ENCODE data around the gene CYTH4.

The CYTH4 gene

DNA sequence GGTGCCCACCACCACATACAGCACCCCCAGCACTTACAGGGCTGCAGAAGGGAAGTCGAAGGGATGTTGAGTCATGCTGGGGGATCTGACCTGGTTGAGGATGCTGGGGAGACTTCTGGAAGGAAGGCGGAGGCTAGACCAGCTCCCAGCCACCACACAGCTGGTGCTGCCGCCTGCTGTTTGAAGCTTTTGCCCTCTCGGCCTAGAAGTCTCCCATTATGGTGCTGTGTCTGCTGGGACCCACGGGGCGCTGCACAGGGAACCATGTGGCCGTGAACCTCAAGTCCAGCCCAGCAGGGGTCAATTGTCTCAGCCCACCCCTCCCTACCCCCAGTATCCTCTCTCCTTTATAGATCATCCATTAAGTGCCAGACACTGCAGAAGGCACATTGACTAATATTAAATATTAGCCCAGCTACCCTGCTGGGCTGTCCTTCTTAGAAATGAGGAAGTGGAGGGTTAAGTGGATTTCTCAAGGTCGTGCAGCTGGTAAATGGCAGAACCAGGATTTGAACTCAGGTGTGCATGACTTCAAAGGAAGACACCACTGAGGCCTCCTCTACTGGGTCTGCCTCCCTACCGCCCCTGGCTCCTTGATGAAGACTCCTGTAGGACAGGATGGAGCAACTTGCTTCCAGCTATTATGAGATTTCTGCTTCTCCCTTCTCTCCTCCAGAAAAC is 49.7 kb downstream of the CYTH4 start:
- DNase-seq, result no peak

- no peak for DNase-seq
Measured at GRCh38 chr22:37333724-37334460, 51.6 kb downstream of the CYTH4 start.

GRCh38 chr22:37334461-37334858 is 52.2 kb downstream of the CYTH4 start:
- no peak for DNase-seq

- DNase-seq, result no peak
Measured at GRCh38 chr22:37334859-37335805, 52.8 kb downstream of the CYTH4 start.

DNA sequence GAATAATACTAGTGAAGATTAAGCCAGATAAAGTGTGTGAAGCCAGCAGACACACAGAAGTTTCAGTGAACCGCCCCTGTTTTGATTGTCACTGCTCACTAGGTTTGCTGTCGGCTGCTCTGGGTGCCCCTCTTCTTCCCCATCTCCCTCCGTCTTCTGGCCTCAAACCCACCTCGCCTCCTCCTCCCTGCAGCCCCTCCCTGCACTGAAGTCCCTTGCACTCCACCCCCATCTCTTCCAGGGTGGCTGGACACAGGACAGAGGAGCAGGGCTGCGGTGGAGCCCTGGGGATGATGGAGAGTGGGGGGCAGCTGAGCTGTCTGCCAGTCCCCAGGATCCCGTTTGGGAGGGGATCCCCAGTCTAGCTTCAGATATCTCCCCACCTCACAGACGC is 53.5 kb downstream of the CYTH4 start:
- no peak for DNase-seq

DNA sequence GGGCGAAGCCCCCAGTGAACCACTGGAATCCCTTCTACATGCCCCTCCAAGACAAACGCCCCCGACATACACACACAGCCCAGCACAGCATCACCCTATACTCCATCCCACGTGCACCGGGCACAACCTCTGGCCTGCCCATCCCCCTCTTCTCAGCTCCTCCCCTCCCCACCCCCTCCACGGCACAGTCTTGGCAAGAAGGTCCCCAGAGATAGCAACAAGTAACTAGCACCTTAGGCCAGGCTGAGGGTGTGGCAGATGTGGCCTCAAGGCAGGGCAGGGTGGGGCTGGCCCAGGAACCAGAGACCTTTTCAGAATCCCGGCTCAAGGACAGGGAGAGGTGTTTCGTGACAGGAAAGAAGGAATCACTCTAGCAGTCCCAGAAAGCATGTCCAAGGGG is 54.3 kb downstream of the CYTH4 start:
- no peak for DNase-seq

GRCh38 chr22:37337204-37337943 is 55.1 kb downstream of the CYTH4 start:
- no peak for DNase-seq

DNA sequence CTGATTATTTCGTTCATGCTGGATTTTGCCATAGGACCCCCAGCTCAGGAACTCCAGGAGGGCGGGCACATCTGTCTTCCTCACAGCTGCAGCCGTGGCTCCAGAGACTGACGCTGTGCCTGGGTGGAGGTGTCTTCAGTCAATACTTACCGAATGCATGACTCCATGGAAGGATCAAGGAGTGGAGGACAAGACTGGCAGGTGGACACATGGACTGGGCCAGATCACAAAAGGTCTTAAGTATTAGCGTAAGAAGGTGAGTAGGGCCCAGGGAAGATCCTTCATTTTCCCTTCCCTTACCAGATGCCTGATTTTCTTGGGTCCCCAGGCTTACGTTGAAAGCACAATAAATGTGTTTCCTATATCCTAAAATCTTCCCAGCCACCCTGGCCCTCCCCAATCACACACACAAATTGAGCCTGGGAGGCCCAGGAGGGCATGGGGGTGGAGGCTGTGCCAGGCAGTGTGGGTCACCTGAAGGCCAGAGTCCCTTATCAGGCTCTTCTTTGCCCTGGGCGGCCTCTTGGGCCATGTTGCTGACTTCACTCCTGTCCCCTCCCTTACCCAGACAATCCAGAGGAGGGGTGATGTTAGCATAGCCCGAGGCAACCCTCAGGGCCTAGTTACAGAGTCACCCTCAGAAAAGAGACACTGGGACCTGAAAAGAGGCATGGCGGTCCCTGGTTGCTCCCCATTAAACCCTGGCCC is 56.4 kb downstream of the CYTH4 start:
- no peak for DNase-seq

DNA sequence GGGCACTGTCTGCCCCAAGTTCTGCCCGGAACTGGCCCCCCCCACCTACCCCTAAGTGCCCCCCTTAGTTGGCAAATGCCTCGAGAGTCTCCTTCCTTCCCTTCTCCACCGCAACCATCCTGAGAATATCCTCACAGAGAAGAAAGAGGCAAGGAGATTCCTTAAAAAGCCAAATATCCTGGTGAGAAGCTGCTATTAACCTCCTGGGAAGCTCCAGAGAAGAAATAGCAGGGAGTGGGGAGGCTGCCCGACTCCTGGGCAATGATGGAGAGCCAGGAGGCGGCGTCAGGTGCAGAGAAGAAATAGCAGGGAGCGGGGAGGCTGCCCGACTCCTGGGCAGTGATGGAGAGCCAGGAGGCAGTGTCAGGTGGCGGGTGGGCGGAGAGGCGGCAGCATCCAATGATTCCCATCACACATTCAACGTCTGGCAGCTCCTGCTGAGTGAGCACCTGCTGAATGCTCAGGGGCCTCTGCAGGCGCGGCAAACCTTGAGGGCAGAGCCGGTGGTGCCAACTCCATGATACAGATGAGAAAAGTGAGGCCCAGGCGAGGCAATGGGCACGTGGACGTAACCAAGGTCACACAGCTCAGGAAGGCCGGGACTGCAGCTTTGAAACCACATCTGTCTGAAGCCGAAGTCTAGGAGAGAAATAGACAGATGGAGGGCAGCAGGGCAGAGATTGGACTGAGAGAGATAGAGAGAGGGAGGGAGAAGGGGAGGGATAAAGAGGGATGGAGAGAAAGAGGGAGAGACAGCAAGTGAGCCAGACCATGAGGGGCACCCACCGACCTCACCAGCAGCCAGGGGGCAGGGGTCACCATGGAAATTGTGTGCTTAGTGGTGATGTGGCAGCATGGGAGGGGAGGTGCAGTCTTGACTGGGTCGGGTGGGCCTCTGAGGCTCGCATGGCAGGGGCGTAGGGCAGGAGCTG is 58.3 kb downstream of the CYTH4 start:
- DNase-seq, result no peak

DNA sequence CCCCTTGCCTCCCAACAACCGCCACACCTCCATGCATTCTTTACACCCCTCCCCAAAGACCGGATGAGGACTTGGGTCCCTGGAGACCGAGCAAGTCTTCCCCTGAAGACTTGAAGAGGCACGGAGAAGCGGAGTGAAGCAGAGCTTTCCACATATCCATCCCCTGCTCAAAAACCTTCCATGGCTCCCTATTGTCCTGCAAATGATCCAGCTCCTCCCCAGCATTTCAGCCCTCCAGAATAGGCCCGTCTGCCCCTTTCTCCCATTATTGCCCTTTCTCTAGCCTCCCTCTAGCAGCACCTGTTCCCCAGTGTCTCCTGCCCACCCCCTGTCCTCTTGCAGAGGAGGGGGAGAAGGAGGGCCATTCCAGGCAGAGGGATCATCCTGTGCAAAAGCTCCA is 59.8 kb downstream of the CYTH4 start:
- DNase-seq, result no peak

- DNase-seq, result no peak
Measured at GRCh38 chr22:37343348-37343747, 61.0 kb downstream of the CYTH4 start.

DNA sequence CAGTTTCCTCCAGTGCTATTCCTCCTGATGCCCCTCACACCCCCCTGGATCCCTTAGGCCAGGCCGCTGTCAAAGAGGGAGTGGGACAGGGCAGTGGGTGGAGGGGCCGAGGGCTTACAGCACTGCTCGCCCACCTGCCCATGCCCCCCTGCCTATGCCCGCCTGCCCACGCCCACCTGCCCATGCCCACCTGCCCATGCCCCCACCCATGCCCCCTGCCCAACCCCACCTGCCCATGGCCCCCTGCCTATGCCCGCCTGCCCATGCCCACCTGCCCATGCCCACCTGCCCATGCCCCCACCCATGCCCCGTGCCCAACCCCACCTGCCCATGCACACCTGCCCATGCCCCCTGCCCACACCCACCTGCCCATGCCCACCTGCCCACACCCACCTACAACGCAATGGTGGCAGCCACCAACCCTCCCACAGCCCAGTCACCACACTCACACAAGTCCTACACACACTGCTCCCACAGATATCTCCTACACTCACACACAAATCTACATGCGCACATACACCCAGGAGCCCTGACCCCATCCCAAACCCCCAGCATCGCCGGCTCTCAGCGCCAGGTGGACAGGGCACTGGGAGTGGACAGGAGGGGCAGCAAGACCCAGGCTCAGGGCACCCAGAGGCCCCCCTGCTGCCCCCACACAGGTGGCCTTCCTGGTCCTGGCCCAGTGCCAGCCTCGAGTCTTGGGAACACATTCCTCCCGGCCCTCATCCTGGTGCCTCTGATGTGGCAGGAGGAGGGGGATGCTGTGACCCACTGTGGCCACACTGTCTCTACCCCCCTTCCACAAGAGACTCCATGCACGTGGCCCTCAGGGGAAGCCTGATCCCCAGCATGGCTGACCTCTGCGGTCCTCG is 61.8 kb downstream of the CYTH4 start:
- DNase-seq, result no peak

DNA sequence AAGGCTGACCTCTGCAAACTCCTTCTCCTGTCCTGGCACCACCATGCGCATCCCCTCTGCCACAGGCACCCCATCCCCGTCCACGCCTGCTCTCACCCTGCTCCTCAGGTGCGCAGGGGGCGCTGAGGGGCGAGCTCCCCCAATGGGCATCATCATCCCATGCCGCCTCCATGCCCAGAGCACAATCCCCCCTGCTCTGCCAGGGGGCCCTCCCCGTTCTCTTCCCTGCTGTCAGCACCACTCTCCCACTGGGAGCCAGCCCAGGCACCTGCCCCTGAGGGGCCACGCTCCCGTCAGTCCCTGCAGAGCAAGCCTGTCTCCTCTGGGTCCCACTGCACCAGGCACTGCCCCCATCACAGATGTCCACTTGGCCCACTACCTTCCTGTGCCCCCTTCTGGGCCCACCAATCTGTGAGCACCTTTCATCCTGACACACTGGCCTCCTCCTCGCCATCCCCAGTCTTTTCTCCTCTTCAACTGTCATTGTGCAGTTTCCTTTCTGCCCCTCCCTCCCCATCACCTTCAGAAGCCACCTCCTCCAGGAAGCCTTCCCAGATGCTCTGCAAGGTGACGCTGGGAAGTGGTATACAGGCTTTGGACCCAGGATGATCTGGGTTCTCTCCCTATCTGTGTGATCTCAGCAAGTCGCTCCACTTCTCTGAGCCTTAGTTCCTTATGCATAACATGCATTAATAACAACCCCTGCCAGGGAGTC is 62.6 kb downstream of the CYTH4 start:
- DNase-seq, result no peak

- no peak for DNase-seq
Measured at GRCh38 chr22:37345863-37346504, 63.7 kb downstream of the CYTH4 start.

GRCh38 chr22:37346505-37346895 is 64.2 kb downstream of the CYTH4 start:
- DNase-seq, result no peak

- no peak for DNase-seq
Measured at GRCh38 chr22:37349043-37349814, 66.9 kb downstream of the CYTH4 start.

- DNase-seq, result no peak
Measured at GRCh38 chr22:37351232-37351631, 68.9 kb downstream of the CYTH4 start.

DNA sequence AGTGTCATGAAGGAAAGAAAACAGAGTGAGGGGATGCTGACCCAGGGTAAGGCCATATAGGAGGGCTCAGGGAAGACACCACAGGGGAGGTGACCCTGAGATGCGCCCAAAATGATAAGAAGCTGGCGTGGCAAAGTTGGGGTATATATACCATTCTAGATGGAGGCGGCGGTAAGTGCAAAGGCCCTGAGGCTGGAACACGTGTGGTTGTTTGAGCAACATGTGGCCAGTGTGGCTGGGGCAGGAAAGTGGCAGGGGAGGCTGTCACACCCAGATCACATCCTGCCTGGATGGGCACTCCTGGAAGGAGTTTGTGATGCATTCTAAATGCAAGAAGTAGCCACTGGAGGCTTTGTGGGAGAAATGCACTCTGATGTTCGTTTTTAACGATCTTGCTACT is 70.2 kb downstream of the CYTH4 start:
- DNase-seq, result no peak
